VCaP (cell line): ENCODE results near the gene WHAMM.

Source experiments
- H3K27ac ChIP-seq: fragments of 450-650 bp; 2 replicates; pipeline ENCODE4 v1.5.1; 2017
- CTCF ChIP-seq: fragments of 450-650 bp; conservative IDR thresholded peaks from 2 replicates; pipeline ENCODE4 v1.5.1; 2017; ENCODE audit warnings: mild to moderate bottlenecking, moderate library complexity

Gene WHAMM

GRCh38 chr15:82871358-82871757 is 61.9 kb downstream of the WHAMM start:
- no peak overlapping the region for H3K27ac ChIP-seq
- no peak for TF ChIP-seq CTCF

GRCh38 chr15:82871832-82872484 is 62.5 kb downstream of the WHAMM start:
- no peak overlapping the region for H3K27ac ChIP-seq
- no peak for TF ChIP-seq CTCF

- no peak for TF ChIP-seq CTCF
- H3K27ac ChIP-seq: no peak overlapping the region
Observed at GRCh38 chr15:82873000-82873680, 63.7 kb downstream of the WHAMM start.

GRCh38 chr15:82874267-82874666 is 64.8 kb downstream of the WHAMM start:
- TF ChIP-seq CTCF: no peak
- no peak overlapping the region for H3K27ac ChIP-seq

- H3K27ac ChIP-seq: no peak overlapping the region
Observed at GRCh38 chr15:82874961-82875360, 65.5 kb downstream of the WHAMM start.

GRCh38 chr15:82875411-82876003 is 66.1 kb downstream of the WHAMM start:
- TF ChIP-seq CTCF: no peak
- H3K27ac ChIP-seq: no peak overlapping the region

More at GRCh38 chr15:82874961-82875360, 65.5 kb downstream of the WHAMM start:
- TF ChIP-seq CTCF: no peak

GRCh38 chr15:82877825-82878224 is 68.4 kb downstream of the WHAMM start:
- H3K27ac ChIP-seq: no peak overlapping the region
- no peak for TF ChIP-seq CTCF
